ENCODE results near the gene TMEFF2. TPM values are rescaled to one million over a fixed set of nuclear protein-coding genes. Genes with fewer than 3 reads are reported as not detected.

Gene TMEFF2
- total RNA-seq, 2 donors from 2014 or later, result 0.21 TPM; not detected in 1

- Histone ChIP-seq H3K4me3 (no peak overlapping the region), H3K36me3 (no peaks in the 10 kb centered on the region), H3K4me1 (ENCODE audit: control insufficient read depth in 1 of 2, low read depth in 2 of 2) (no peaks in the 10 kb centered on the region), H3K27ac (no peak overlapping the region), H3K27me3 (replicated peaks; ENCODE audit: insufficient read depth) (no peaks in the 10 kb centered on the region), H3K9me3 (no peaks in the 10 kb centered on the region)
- DNase-seq (ENCODE audit: low spot score), result no peak
- ATAC-seq (ENCODE audit: insufficient number of reproducible peaks, low FRiP score, low read depth), result no peak
- no peak for TF ChIP-seq CTCF (IDR thresholded peaks at IDR 0.05)
Measured at GRCh38 chr2:192099742-192100141, 95.0 kb downstream of the TMEFF2 start.

- no peak for DNase-seq (ENCODE audit: low spot score)
- no peaks in the 10 kb centered on the region for H3K27me3 ChIP-seq (replicated peaks; ENCODE audit: insufficient read depth)
- no peak for TF ChIP-seq CTCF (IDR thresholded peaks at IDR 0.05)
- no peak for ATAC-seq (ENCODE audit: insufficient number of reproducible peaks, low FRiP score, low read depth)
- H3K4me3 ChIP-seq, result no peak overlapping the region
- no peak overlapping the region for H3K27ac ChIP-seq
- H3K36me3 ChIP-seq, result no peaks in the 10 kb centered on the region
- H3K9me3 ChIP-seq, result no peaks in the 10 kb centered on the region
- no peaks in the 10 kb centered on the region for H3K4me1 ChIP-seq (ENCODE audit: control insufficient read depth in 1 of 2, low read depth in 2 of 2)
Measured at GRCh38 chr2:192098814-192099491, 95.8 kb downstream of the TMEFF2 start.

GRCh38 chr2:192091476-192091875 is 103.3 kb downstream of the TMEFF2 start:
- ATAC-seq (ENCODE audit: insufficient number of reproducible peaks, low FRiP score, low read depth) (no peak), DNase-seq (ENCODE audit: low spot score) (no peak)
- Histone ChIP-seq H3K4me3 (no peak overlapping the region), H3K36me3 (no peaks in the 10 kb centered on the region), H3K27ac (no peak overlapping the region), H3K4me1 (ENCODE audit: control insufficient read depth in 1 of 2, low read depth in 2 of 2) (no peaks in the 10 kb centered on the region), H3K9me3 (no peaks in the 10 kb centered on the region), H3K27me3 (replicated peaks; ENCODE audit: insufficient read depth) (no peaks in the 10 kb centered on the region)
- TF ChIP-seq CTCF (IDR thresholded peaks at IDR 0.05), result no peak

GRCh38 chr2:192090911-192091310 is 103.8 kb downstream of the TMEFF2 start:
- TF ChIP-seq CTCF (IDR thresholded peaks at IDR 0.05), result no peak
- Histone ChIP-seq H3K27ac (no peak overlapping the region), H3K36me3 (no peaks in the 10 kb centered on the region), H3K9me3 (no peaks in the 10 kb centered on the region), H3K27me3 (replicated peaks; ENCODE audit: insufficient read depth) (no peaks in the 10 kb centered on the region), H3K4me1 (ENCODE audit: control insufficient read depth in 1 of 2, low read depth in 2 of 2) (no peaks in the 10 kb centered on the region), H3K4me3 (no peak overlapping the region)
- no peak for ATAC-seq (ENCODE audit: insufficient number of reproducible peaks, low FRiP score, low read depth)
- no peak for DNase-seq (ENCODE audit: low spot score)

GRCh38 chr2:192087398-192087958 is 107.3 kb downstream of the TMEFF2 start:
- Histone ChIP-seq H3K4me3 (no peak overlapping the region), H3K27ac (no peak overlapping the region), H3K9me3 (no peaks in the 10 kb centered on the region), H3K4me1 (ENCODE audit: control insufficient read depth in 1 of 2, low read depth in 2 of 2) (no peaks in the 10 kb centered on the region), H3K36me3 (no peaks in the 10 kb centered on the region), H3K27me3 (replicated peaks; ENCODE audit: insufficient read depth) (no peaks in the 10 kb centered on the region)
- DNase-seq (ENCODE audit: low spot score) (no peak), ATAC-seq (ENCODE audit: insufficient number of reproducible peaks, low FRiP score, low read depth) (no peak)
- TF ChIP-seq CTCF (IDR thresholded peaks at IDR 0.05), result no peak

Data from thoracic aorta (tissue), 2 donors.